Measurements from ENCODE around the gene PLPPR3.
"Not testable (repeated sequence)": the region's sequence is repeated elsewhere in the genome, so short reads cannot be mapped to it uniquely, and the experiment has no call there.

The PLPPR3 gene

GRCh38 chr19:829129-829758 is 7.5 kb upstream of the PLPPR3 start:
- DNase-seq (ENCODE audit: low spot score), result no peak

- no peak for DNase-seq (ENCODE audit: low spot score)
Measured at GRCh38 chr19:827710-828321, 6.1 kb upstream of the PLPPR3 start, which contains the start of gene AZU1. Gene AZU1 (plus strand): TSS chr19:827837. CDS start chr19:827847, 10 bp downstream.

- no peak for DNase-seq (ENCODE audit: low spot score)
Measured at GRCh38 chr19:827314-827709, 5.6 kb upstream of the PLPPR3 start.

DNA sequence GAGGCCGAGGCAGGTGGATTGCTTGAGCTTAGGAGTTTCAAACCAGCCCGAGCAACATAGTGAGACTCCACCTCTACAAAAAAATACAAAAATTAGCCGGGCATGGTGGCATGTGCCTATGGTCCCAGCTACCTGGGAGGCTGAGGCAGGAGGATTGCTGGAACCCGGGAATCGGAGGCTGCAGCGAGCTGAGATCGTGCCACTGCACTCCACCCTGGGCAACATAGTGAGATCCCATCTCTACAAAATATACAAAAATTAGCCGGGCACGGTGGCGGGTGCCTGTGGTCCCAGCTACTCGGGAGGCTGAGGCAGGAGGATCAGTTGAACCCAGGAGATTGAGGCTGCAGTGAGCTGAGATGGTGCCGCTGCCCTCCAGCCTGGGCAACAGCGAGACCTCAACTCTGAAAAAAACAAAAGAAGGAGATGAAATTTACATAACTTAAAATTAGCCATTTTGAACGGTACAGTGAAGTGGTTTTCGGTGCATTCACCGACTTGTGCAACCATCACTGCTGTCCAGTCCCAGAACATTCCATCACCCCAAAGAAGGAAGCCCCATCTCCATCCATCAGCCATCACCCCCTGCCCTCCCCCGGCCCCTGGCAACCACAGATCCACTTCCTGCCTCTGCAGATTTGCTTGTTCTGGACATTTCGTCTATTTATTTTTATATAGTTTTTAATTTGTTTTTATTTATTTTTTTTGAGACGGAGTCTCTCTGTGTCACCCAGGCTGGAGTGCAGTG is 4.3 kb upstream of the PLPPR3 start:
- DNase-seq (ENCODE audit: low spot score), result no peak

DNA sequence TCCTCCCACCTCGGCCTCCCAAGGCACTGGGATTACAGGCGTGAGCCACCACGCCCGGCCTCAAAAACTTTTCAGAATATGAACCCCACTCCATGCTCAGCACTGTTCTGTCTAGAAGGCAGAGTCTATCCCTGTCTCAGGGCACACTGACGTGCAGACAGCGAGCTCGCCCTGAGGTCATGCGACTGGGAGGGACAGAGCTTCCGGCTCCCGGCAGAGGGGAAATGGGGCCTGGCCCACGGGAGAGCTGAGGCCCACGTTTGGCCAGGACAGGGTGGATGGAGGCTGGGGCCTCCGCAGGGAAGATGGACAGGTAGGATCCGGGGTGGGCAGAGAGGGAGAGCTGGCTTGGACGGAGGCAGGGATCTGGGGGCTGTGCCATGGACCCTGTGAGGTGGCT is 3.1 kb upstream of the PLPPR3 start:
- DNase-seq (ENCODE audit: low spot score), result no peak

DNA sequence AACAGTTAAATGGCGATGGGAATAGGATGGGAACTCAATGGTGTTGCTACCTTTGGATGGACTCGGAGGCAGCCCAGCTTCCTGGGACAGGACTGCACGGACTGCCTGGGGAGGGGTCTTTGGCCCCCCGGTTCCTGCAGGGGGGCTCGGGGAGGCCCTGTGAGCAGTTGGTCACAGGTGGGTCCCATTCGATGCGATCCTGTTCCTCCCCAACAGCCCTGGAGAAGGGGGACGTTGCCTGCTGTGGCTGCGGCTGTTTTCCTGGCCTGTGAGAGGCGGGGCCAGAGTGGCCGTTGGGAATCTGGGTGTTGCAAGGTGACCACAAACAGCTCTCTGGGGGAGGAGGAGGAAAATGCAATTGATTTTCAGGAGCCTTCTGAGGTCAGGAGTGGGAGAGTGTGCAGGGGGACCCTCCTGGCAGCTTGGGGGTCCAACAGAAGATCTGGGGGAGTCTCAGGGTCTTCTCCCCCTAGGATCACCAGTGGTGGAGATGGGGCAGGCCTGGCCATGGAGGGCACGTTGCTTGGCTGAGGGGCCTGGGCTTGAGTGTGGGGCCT is 1.9 kb upstream of the PLPPR3 start:
- DNase-seq (ENCODE audit: low spot score), result peak; percentile 85

GRCh38 chr19:821231-821824 is 427 bp downstream of the PLPPR3 start:
- peak; percentile 77 for DNase-seq (ENCODE audit: low spot score)

GRCh38 chr19:820212-820611 is 1.5 kb downstream of the PLPPR3 start:
- not testable (repeated sequence) for DNase-seq (ENCODE audit: low spot score)

DNA sequence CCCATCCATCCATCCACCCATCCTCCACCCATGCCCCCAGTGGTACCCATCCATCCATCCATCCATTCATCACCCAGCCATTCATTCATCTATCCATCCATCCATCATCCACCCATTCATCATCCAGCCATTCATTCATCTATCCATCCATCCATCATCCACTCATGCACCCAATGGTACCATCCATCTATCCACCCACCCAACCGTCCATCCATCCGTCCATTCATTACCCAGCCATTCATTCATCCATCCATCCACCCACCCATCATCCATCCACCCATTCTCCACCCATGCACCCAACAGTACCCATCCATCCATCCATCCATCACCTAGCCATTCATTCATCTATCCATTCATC is 5.3 kb downstream of the PLPPR3 start:
- no peak for DNase-seq (ENCODE audit: low spot score)

DNA sequence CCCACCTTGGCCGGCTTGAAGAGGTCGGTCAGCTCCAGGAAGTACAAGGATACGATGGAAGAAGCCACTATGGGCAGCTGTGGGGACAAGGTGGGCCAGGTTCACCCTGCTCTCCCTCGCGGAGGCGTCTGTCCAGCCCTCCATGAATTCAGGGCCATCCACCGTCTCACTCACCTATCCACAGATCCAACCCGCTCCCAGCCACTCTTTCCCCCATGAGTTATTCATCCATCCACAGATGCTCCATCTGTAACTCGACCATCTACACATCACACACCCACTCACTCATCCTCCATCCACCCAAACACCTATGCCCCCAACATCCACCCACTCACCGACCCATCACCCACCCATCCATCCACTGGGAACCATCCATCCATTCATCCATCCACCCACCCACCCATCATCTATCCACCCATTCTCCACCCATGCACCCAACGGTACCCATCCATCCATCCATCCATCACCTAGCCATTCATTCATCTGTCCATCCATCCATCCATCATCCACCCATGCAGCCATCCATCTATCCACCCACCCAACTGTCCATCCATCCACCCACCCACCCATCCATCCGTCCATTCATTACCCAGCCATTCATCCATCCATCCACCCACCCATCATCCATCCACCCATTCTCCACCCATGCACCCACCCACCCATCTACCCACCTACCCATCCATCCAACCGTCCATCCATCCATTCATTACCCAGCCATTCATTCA is 5.8 kb downstream of the PLPPR3 start:
- DNase-seq (ENCODE audit: low spot score), result no peak

GRCh38 chr19:815079-815774 is 6.5 kb downstream of the PLPPR3 start:
- peak; percentile 43 for DNase-seq (ENCODE audit: low spot score)

DNA sequence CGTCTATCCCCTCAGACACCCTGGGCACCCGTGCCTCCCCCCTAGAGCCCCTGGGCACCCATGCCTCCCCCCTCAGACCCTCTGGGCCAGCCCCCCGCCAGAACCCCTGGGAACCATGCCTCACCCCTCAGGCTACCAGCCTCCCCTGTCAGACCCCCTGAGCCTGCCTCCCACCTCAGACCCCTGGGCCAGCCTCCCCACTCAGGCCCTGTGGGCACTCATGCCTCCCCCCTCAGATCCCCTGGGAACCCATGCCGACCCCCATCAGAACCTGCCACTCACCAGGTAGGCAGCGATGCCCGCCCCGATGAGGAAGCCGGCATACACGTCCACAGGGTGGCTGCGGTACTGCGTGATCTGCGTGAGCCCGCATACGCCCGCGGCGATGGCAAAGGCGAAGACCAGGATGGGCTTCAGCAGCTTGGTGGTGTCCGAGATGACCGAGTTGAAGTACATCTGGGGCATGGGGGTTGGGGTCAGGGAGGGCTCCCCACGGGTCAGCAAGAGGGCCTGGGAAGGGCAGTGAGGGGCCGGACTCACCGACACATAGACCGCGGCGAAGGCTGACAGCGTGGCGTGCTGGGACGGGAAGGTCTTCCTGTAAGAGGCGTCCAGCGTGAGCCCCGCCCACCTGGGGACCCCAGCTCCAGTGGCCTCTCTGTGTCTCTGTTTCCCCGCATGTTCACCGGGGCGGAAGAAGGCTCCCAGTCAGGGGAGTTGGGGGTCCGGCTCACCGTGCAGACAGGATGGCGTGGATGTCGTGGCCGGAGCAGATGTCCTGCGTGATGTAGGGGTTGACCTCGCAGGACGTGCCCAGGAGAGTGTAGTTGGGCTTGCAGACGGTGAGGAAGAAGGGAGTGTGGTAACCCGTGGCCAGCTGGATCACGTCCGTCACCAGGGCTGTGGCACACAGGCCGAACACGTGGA is 7.3 kb downstream of the PLPPR3 start:
- peak; percentile 64 for DNase-seq (ENCODE audit: low spot score)

DNA sequence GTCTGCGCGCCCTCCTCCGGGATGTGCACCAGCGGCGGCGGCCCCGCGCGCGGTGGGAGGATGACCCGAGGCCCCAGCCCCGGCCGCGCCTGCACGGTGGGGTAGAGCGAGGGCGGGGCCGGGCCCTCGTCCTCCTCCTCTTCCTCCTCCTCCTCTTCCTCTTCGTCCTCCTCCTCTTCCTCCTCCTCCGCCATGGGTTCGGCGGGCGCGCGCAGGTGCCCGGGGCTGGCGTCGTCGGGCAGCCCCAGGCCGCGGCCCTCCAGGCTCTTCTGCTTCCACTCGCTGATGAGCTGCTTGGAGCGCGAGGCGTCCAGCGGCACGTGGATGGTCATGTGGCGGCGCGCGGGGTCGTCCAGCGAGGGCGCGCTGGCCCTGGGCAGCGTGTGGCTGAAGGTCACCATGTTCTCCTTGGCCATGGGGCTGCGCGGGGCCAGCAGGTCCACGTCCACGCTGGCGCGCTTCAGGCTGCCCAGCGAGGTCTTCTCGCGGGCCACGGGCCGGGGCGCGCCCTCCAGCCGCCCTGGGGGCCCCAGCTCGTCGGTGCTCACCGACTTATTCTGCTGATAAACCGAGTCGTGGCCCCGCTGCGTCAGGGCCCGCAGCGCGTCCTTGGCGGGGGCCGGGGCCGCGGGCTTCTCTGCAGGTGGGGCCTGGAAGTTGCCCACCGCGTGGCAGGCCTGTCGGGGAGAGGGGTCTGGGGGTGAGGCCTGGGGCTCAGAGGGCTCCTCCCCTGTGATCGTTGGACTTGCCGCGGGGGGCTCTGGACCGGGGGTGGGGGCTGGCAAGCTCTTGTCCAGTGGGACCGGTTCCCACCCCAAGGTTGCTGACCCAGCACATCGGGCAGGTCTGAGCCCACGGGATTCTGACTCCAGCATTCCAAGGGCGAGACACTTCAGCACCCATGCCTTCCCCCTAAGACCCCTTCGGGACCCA is 8.3 kb downstream of the PLPPR3 start:
- peak; percentile 56 for DNase-seq (ENCODE audit: low spot score)

- DNase-seq (ENCODE audit: low spot score), result peak; percentile 35
Measured at GRCh38 chr19:812747-813218, 9.0 kb downstream of the PLPPR3 start.

DNA sequence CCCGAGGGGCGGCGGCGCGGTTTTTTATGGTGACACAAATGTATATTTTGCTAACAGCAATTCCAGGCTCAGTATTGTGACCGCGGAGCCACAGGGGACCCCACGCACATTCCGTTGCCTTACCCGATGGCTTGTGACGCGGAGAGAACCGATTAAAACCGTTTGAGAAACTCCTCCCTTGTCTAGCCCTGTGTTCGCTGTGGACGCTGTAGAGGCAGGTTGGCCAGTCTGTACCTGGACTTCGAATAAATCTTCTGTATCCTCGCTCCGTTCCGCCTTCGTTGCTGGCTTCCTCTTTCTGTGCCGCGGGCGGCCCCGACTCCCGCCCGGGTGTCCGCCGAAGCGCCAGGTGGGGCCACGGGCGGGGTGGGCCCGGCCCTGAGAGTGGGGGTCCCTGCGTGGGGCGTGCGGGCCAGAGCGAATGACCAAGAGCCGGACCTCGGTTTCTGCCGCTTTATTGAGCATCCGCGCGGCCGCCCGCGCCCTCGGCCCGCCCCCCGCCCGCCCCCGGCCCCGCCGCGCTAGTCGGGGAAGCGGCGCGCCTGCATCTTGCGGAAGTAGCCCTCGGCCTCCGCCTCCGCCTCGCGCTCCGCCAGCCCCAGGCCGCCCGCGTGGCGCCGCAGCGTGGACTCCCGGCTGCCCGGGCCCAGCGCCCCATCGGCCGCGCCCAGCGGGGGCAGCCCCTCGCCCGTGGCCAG is 9.6 kb downstream of the PLPPR3 start:
- DNase-seq (ENCODE audit: low spot score), result peak; percentile 57

DNA sequence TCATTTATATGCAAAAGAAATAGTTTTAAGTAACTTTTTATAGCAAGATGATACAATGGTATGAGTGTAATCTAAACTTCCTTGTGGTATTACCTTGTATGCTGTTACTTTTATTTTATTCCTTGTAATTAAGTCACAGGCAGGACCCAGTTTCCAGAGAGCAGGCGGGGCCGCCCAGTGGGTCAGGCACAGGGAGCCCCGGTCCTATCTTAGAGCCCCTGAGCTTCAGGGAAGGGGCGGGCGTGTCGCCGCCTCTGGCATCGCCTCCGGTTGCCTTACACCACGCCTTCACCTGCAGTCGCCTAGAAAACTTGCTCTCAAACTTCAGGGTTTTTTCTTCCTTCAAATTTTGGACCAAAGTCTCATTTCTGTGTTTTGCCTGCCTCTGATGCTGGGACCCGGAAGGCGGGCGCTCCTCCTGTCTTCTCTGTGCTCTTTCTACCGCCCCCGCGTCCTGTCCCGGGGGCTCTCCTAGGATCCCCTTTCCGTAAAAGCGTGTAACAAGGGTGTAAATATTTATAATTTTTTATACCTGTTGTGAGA is 10.2 kb downstream of the PLPPR3 start:
- peak; percentile 38 for DNase-seq (ENCODE audit: low spot score)

DNA sequence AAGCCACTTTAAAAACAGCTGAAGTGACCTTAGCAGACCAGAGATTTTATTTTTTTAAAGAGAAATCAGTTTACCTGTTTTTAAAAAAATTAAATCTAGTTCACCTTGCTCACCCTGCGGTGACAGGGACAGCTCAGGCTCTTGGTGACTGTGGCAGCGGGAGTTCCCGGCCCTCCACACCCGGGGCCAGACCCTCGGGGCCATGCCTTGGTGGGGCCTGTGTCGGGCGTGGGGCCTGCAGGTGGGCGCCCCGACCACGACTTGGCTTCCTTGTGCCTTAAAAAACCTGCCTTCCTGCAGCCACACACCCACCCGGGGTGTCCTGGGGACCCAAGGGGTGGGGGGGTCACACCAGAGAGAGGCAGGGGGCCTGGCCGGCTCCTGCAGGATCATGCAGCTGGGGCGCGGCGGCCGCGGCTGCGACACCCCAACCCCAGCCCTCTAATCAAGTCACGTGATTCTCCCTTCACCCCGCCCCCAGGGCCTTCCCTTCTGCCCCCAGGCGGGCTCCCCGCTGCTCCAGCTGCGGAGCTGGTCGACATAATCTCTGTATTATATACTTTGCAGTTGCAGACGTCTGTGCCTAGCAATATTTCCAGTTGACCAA is 10.8 kb downstream of the PLPPR3 start:
- DNase-seq (ENCODE audit: low spot score), result peak; percentile 41

All from HuH-7.5 (cell line).